H1 (cell line): ENCODE measurements around the gene GPR150.

Experiments used
- ATF3 ChIP-seq: IDR thresholded peaks from 2 replicates; pipeline ENCODE4 v1.6.1; 2011; ENCODE audit warnings: low read depth, mild to moderate bottlenecking, low read length; ENCODE audit not compliant: insufficient read depth
- E2F6 ChIP-seq: IDR thresholded peaks from 2 replicates; pipeline ENCODE4 v1.6.1; 2012; ENCODE audit warnings: inconsistent platforms
- FOSL1 ChIP-seq: IDR thresholded peaks from 2 replicates; pipeline ENCODE4 v1.6.1; 2011; ENCODE audit warnings: mild to moderate bottlenecking, low read depth, low read length, moderate library complexity; ENCODE audit not compliant: insufficient read depth
- GABPA ChIP-seq: IDR thresholded peaks from 2 replicates; pipeline ENCODE4 v1.6.1; 2011; ENCODE audit warnings: mild to moderate bottlenecking, low read length, moderate library complexity, borderline replicate concordance; ENCODE audit not compliant: insufficient read depth
- POLR2A ChIP-seq, 2 experiments: IDR thresholded peaks; 1 replicate in 1 of 2; 2 replicates in 1 of 2; pipeline ENCODE4 v1.6.1; 2011; ENCODE audit warnings: low read depth in 2 of 2, low read length in 2 of 2, mild to moderate bottlenecking in 2 of 2; ENCODE audit errors: control extremely low read depth in 1 of 2
- RFX5 ChIP-seq: IDR thresholded peaks from 2 replicates; pipeline ENCODE4 v1.6.1; 2011; ENCODE audit warnings: low read depth, low read length, improper control_type of control experiment, borderline replicate concordance
- TAF1 ChIP-seq: IDR thresholded peaks from 2 replicates; pipeline ENCODE4 v1.6.1; 2011; ENCODE audit warnings: mild to moderate bottlenecking, low read depth, low read length
- TF ChIP-seq, protein P1 (sequence below), 3 experiments: IDR thresholded peaks; 1 replicate in 2 of 3; 2 replicates in 1 of 3; pipeline versions ENCODE4 v1.5.1 to v1.6.1; 2011; ENCODE audit warnings: low read length in 3 of 3, mild to moderate bottlenecking in 3 of 3, inconsistent platforms in 2 of 3, low read depth in 1 of 3, moderate library complexity in 1 of 3; ENCODE audit not compliant: insufficient read depth in 1 of 3; ENCODE audit errors: control extremely low read depth in 1 of 3

- TF ChIP-seq POLR2A (IDR thresholded peaks at IDR 0.05; ENCODE audit: control extremely low read depth in 1 of 2, low read depth in 2 of 2, low read length in 2 of 2) (no peak), E2F6 (no peak), TAF1 (no peak), ATF3 (no peak), GABPA (no peak), FOSL1 (no peak), RFX5 (no peak)
- TF ChIP-seq, protein P1, sequence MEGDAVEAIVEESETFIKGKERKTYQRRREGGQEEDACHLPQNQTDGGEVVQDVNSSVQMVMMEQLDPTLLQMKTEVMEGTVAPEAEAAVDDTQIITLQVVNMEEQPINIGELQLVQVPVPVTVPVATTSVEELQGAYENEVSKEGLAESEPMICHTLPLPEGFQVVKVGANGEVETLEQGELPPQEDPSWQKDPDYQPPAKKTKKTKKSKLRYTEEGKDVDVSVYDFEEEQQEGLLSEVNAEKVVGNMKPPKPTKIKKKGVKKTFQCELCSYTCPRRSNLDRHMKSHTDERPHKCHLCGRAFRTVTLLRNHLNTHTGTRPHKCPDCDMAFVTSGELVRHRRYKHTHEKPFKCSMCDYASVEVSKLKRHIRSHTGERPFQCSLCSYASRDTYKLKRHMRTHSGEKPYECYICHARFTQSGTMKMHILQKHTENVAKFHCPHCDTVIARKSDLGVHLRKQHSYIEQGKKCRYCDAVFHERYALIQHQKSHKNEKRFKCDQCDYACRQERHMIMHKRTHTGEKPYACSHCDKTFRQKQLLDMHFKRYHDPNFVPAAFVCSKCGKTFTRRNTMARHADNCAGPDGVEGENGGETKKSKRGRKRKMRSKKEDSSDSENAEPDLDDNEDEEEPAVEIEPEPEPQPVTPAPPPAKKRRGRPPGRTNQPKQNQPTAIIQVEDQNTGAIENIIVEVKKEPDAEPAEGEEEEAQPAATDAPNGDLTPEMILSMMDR (IDR thresholded peaks at IDR 0.05; ENCODE audit: control extremely low read depth in 1 of 3, insufficient read depth in 1 of 3, low read depth in 1 of 3, low read length in 3 of 3): no peak
Measured at GRCh38 chr5:95670568-95670967, 50.7 kb downstream of the GPR150 start.
